Measurements from ENCODE around the gene PHLDA2. TPM values are rescaled to one million over a fixed set of nuclear protein-coding genes. Genes with fewer than 3 reads are reported as not detected.
A peak's percentile ranks its signal among the peaks of the same experiment; 100 is the strongest.

The PHLDA2 gene
- total and polyA plus RNA-seq, 2 donors (not counting 3 experiments of a cell fraction or from before 2014, with no cell fraction given): 38.5 to 44.5 TPM

DNA sequence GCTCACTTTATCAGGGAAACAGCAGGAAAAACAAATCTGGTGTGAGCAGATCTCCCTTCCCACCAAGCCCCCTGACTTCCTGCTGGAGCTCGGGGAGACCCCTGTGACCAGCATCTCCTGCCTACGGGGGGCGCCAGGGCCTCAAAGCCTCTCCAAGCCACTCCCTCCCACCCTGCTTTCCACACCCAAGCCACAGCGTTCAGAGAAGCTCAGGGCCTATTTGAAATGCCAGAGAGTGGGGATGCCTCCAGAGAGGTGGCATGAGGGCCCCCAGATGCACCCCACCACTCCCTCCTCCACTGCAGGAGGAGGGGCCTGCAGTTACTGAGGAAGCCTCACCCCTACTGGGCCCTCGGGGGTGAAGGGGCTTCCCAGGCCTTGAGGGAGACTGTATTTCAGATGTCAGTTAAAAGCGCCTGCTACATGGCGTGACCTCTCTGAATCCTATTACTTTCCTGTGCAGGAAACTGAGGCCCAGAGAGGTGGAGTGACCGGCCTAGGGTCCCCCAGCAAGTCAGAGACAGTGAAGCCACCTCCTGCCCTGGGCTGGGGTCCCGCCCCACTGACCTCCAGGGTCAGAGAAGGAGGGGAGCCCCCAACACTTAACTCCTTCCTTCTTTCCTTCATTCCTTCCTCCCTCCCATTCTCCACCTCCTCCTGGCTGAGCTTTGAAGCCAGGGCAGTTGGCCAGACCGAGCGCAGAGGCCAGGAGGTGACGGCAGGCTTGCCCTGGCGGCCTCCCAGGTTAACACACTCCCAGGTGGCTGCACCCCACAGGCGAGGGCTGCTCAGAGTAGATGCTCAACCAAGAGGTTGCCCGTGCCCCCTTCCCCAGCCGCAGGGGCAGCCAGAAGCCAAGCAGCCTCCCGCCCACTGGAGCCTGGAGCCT is 37.6 kb downstream of the PHLDA2 start:
- no TSS peak for BruUV-seq (replicated peaks)
- peak overlapping the region in 1 of 3 experiments; percentile 29 for H3K4me3 ChIP-seq (replicated peaks in 1 of 3; ENCODE audit: insufficient read depth in 1 of 3, low read depth in 1 of 3, low read length in 3 of 3)
- peaks cover 14% of the 10 kb centered on the region for H3K4me1 ChIP-seq (ENCODE audit: control insufficient read depth, extremely low read depth, insufficient read depth, low read length)
- peak overlapping the region; percentile 49 for H3K9ac ChIP-seq (replicated peaks; ENCODE audit: extremely low read depth, insufficient read depth, low read length)
- H3K9me3 ChIP-seq (replicated peaks; ENCODE audit: control insufficient read depth, insufficient read depth, low read length): no peaks in the 10 kb centered on the region
- H3K4me2 ChIP-seq (ENCODE audit: insufficient read depth, low read length): peak overlapping the region; percentile 34
- H3K36me3 ChIP-seq (ENCODE audit: control insufficient read depth in 2 of 2, extremely low read depth in 1 of 2, insufficient read depth in 2 of 2, low read length in 2 of 2): no peaks in the 10 kb centered on the region
- FAIRE-seq: peak; percentile 84
- DNase-seq (ENCODE audit: low read depth, low spot score): no peak
- POLR2A ChIA-PET: interaction anchor here (1.3 to 2.4 kb wide), 4 partner anchors 38 to 515 kb away, joined by 3 to 13 read pairs (median 4); partner anchors contain the start of genes CD81, KCNQ1OT1 and PHLDA2
- H2AFZ ChIP-seq (ENCODE audit: low read depth, low read length): peak overlapping the region; percentile 65
- dilution Hi-C loops (cut with MboI; ENCODE audit: extremely low pct_ligation_motif_present, low sequenced_read_pairs) (no loop called here), intact Hi-C loops (cut with micrococcal nuclease) (loop anchor here (1.0 kb wide), 2 partner anchors 39 to 358 kb away; no protein-coding TSS in a partner anchor)
- no peaks in the 10 kb centered on the region for H3K79me2 ChIP-seq (ENCODE audit: control insufficient read depth, insufficient read depth, low read length)
- peak overlapping the region; percentile 43 for H3K27ac ChIP-seq (ENCODE audit: insufficient read depth, low read depth, low read length)
- no peaks in the 10 kb centered on the region for H3K27me3 ChIP-seq (ENCODE audit: control insufficient read depth in 2 of 2, insufficient read depth in 2 of 2, low read length in 2 of 2)
- no peaks in the 10 kb centered on the region for H4K20me1 ChIP-seq (replicated peaks; ENCODE audit: control insufficient read depth, extremely low read depth, insufficient read depth, low read length)
- TF ChIP-seq CTCF (IDR thresholded peaks at IDR 0.05; ENCODE audit: extremely low read depth in 1 of 2, insufficient read depth in 1 of 2, low read depth in 1 of 2, low read length in 2 of 2) (peak in 1 of 2 donors; percentile 19), FOS (IDR thresholded peaks at IDR 0.05; ENCODE audit: borderline replicate concordance, insufficient read depth, low read length) (no peak), POLR2AphosphoS5 (IDR thresholded peaks at IDR 0.05; ENCODE audit: insufficient read depth, low read depth, low read length) (peak; percentile 3)
- CTCF ChIA-PET: interaction anchor here (0.6 to 16.2 kb wide), 32 partner anchors 10 to 585 kb away, joined by 3 to 711 read pairs (median 4); partner anchors contain the start of genes CD81, PHLDA2 and TRPM5
- H3K9me1 ChIP-seq (replicated peaks; ENCODE audit: control insufficient read depth, extremely low read depth, insufficient read depth, low read length): no peaks in the 10 kb centered on the region

All from endothelial cell of umbilical vein (primary cell).